ENCODE measurements around the gene DNASE1.

DNA sequence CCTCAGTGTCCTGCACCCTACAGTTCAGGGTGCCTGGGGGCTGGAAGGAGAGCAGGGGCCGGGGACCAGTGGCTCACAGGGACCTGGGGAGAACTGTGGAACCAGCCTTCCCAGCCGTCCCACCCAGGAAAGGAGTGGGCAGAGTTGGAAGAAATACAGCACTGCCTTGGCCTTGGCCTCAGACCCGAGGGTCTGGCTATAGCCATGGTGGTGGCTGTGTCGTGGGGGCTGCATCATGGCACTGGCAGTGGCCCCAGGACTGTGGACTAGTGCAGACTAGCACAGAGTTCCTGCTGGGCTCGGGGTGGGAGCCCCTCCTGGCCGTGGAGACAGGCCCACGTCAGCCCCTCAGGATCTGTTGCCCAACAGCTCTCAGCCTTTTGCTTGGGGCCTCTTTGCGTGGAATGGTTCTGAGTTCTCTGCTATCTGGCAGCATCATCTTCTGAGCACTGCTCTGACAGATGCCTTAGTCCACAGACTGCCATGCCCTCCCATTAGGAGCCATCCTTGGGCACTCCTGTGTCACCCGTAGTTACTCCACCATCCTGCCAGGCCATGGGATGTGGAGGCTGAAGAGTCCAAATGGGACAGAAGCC lies 12.6 kb upstream of the DNASE1 start:
- TF ChIP-seq, protein P1, sequence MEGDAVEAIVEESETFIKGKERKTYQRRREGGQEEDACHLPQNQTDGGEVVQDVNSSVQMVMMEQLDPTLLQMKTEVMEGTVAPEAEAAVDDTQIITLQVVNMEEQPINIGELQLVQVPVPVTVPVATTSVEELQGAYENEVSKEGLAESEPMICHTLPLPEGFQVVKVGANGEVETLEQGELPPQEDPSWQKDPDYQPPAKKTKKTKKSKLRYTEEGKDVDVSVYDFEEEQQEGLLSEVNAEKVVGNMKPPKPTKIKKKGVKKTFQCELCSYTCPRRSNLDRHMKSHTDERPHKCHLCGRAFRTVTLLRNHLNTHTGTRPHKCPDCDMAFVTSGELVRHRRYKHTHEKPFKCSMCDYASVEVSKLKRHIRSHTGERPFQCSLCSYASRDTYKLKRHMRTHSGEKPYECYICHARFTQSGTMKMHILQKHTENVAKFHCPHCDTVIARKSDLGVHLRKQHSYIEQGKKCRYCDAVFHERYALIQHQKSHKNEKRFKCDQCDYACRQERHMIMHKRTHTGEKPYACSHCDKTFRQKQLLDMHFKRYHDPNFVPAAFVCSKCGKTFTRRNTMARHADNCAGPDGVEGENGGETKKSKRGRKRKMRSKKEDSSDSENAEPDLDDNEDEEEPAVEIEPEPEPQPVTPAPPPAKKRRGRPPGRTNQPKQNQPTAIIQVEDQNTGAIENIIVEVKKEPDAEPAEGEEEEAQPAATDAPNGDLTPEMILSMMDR (IDR thresholded peaks at IDR 0.05): no peak
- no peak for TF ChIP-seq POLR2A (IDR thresholded peaks at IDR 0.05)
